Ammon's horn (tissue), 1 donor: ENCODE measurements around the gene NOXA1.
"Not testable (repeated sequence)": the region's sequence is repeated elsewhere in the genome, so short reads cannot be mapped to it uniquely, and the experiment has no call there.

ENCODE experiments used
- DNase-seq: peaks from one replicate; pipeline ENCODE4 v3.0.0-alpha.2; 2016; ENCODE audit warnings: low spot score

The NOXA1 gene

GRCh38 chr9:137406085-137406760 lies 17.0 kb upstream of the NOXA1 start:
- no peak for DNase-seq

GRCh38 chr9:137406876-137407589 lies 16.2 kb upstream of the NOXA1 start:
- peak; percentile 61 for DNase-seq

GRCh38 chr9:137407590-137408300 lies 15.4 kb upstream of the NOXA1 start:
- no peak for DNase-seq

- no peak for DNase-seq
These were observed 14.4 kb upstream of the NOXA1 start for GRCh38 chr9:137408651-137409405.

GRCh38 chr9:137409515-137409914 lies 13.7 kb upstream of the NOXA1 start:
- DNase-seq = no peak

- DNase-seq = not testable (repeated sequence)
These were observed 12.8 kb upstream of the NOXA1 start for GRCh38 chr9:137410236-137410890.

GRCh38 chr9:137410891-137411249 lies 12.3 kb upstream of the NOXA1 start:
- DNase-seq = no peak

GRCh38 chr9:137411260-137411644 lies 11.9 kb upstream of the NOXA1 start:
- DNase-seq = no peak

- DNase-seq = no peak
These were observed 11.4 kb upstream of the NOXA1 start for GRCh38 chr9:137411645-137412380.

GRCh38 chr9:137412431-137412830 lies 10.8 kb upstream of the NOXA1 start:
- DNase-seq = no peak

GRCh38 chr9:137415451-137415850 lies 7.7 kb upstream of the NOXA1 start:
- DNase-seq = no peak

GRCh38 chr9:137416006-137416562 lies 7.1 kb upstream of the NOXA1 start:
- no peak for DNase-seq

- no peak for DNase-seq
These were observed 6.5 kb upstream of the NOXA1 start for GRCh38 chr9:137416563-137417151.

GRCh38 chr9:137417161-137418021 lies 5.8 kb upstream of the NOXA1 start:
- DNase-seq = no peak

- no peak for DNase-seq
These were observed 1.2 kb upstream of the NOXA1 start for GRCh38 chr9:137421838-137422603.

- no peak for DNase-seq
These were observed 510 bp downstream of the NOXA1 start for GRCh38 chr9:137423514-137424291.

- no peak for DNase-seq
These were observed 3.0 kb downstream of the NOXA1 start for GRCh38 chr9:137426018-137426681.
